ENCODE results near the gene AGPAT4.
"Not testable (repeated sequence)": the region's sequence is repeated elsewhere in the genome, so short reads cannot be mapped to it uniquely, and the experiment has no call there.

The AGPAT4 gene, protein sequence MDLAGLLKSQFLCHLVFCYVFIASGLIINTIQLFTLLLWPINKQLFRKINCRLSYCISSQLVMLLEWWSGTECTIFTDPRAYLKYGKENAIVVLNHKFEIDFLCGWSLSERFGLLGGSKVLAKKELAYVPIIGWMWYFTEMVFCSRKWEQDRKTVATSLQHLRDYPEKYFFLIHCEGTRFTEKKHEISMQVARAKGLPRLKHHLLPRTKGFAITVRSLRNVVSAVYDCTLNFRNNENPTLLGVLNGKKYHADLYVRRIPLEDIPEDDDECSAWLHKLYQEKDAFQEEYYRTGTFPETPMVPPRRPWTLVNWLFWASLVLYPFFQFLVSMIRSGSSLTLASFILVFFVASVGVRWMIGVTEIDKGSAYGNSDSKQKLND

DNA sequence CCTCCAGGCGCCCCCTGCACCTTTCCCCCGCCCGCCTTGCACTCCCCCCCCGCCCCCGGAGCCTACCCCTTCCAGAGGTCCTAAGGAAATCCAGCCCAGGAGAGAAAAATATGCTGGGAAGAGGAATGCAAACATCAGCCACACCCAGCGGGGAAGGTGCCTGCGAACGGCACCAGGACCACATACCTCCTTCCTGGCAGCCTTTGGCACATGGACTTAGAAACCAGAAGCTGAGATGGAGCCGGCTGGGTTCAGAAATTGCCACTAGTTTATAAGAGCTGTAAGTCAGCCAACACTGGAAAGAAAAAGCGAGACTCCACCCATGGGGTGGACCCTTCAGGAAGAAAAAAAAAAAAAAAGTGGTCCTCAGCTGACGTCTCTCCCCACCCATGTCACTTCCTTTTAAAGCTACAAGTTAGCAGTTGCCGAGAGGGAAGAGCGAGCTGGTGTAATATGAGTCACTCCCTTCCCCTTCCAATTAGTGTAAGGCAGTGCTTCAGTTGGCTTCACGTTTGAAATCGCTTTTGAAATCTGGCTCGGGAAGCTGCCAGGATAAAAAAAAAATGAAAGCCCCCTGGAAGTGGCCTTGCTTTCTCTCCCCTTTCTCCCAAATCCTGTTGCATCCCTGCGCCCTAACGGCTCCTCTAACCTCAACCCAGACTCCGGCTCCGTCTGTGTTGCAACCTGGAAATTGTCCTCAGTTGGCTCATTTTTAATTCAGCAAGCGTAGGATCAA is at the start of gene AGPAT4:
Gene AGPAT4 (minus strand): TSS at position 310 of the 736 bp plus-strand sequence. CDS start 41,848 bp downstream, outside the sequence.
- DNase-seq = peak; percentile 88 to 89

DNA sequence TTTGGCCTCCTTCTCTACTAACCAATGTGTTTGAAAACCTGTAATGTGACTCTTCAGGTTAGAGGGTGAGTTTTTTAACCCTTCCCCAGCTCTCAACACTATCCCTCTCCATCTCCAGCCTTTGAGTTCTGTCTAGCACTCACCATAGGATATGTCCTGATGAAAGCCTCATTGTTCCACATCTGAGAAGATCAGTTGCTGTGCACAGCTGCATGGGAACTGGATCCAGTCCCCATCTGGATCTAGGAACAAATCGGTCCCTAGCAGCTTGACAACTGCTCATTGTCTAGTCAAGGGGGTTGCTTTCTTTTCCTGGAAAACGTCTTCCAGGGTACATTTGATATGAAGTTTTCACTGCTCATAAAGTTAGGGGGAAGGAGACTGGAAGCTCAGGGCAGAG is 45.4 kb upstream of the AGPAT4 start:
- DNase-seq = no peak

DNA sequence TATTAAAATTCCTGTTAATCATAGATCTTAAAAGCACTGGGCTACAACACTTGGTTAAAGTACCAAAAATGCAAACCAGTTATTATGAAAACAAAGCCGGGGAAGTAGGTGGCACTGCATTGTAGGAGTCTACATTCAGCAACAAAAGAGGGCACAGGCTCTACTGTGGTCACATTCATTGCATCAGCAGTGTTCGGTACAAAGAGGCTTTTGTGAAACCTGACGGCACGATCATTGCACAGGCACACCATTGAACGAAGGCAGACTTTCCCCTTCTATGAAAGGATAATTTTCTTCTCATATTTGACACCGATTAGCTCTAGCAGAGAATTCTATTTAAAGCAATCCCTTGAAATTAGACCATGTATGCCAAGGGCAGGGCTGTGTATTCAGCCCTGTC is 44.6 kb upstream of the AGPAT4 start:
- DNase-seq = no peak

DNA sequence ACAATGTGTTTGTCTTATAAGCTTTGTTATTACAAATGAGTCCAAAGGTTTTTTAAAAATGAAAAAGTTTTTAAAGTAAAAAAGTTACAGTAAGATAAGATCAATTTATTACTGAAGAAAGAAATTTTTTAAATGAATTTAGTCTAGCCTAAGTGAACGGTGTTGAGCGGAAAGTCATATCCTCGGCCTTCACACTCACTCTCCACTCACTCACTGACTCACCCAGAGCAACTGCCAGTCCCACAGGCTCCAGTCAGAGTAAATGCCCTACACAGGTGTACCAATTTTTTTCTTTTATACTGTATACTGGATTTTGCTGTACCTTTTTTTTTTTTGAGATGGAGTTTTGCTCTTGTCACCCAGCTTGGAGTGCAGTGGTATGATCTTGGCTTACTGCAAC is 42.7 kb upstream of the AGPAT4 start:
- no peak for DNase-seq

DNA sequence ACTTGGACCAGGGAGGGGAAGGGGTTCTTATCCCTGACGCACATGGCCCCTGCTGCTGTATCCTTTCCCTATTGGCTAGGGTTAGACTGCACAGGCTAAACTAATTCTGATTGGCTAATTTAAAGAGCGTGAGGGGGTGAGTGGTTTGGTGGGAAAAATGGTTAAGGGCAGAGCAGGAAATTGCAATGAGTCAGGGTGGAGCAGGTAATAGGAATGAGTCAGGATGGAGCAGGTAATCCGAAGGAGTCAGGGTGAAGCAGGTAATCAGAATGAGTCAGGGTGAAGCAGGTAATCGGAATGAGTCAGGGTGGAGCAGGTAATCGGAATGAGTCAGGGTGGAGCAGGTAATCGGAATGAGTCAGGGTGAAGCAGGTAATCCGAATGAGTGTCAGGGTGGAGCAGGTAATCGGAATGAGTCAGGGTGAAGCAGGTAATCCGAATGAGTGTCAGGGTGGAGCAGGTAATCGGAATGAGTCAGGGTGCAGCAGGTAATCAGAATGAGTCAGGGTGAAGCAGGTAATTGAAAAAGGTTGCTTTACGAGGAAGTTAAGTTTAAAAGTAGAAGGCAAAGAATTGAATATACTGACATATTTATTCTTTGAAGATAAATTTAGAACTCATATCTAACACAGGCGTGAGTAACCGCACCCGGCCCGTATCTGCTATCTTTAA is 41.5 kb upstream of the AGPAT4 start:
- not testable (repeated sequence) for DNase-seq

DNA sequence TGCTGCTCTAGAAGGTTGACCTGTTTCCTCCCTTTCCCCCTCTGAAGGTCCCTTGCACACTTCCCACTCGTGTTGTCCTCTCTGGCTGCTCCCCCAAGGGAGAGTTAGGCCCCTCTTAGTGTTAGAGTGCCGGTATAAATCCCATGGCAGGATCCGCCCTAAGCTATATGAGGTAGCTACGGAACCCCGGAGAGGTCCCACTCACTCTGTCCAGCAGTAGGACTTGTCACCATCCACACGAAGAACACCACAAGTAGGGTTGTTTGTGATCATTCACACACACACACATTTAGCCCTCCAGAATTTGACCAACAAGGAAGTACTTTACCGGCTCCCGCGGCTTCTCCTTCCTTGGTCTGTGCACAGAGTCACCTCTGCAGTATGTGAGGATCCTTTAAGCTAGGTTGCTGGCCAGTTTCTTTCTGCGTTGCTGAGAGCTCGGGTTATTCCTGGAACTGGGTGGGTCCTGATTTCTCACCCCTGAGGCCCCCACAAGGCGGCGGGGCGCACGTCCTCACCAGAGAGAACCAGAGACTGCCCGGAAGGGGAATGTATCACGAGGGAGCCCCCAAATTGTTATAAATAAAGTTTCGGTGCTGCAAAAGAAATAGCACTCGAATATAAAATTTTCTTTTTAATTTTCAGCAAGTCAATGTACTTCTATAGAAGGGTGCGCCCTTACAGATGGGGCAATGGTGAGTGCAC is 40.8 kb upstream of the AGPAT4 start:
- DNase-seq = not testable (repeated sequence)

DNA sequence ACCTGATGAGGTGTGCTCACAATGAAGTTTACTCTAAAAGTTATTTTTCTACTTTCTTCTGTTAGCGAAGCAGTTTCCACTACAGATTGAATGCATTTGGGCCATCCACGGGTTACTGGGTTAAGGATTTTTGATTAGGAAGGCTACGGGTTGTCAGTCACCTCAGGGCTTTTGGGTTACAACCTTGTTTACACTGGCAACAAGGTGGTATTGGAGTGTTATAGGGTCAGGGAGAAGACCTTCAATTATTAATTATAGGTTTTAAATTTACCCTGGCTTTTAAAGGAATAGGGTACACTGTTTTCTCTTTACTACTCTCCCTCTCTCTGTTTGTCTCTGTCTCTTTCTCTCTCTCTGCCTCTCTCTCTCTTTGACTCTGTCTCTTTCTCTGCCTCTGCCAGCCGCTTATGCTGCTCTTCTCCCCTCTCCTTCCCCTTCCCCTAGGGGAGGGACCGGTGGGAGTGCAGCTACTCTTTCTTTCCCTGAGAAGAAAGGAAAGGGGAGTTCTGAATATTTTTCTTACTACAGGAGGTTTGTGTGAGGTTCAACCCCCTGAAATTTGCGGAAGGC is 40.2 kb upstream of the AGPAT4 start:
- no peak for DNase-seq

DNA sequence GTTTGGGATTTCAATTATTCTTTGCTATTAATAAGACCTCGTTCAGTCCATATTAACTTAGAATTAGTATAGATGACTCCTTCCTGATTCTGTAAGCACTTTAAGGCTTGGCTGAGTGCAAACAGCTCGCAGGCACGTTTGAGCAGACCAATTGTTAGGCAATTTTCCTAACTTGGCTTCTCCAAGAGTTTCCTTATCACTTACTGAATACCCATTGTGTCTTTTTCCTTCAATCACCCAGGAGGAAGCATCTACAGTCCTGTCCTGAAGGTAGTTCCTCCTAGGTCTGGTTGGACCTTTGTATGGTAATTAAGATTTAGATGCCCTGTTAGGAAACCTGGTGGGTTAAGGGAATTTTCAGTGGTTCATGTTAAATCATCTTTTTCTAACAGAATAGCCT is 39.6 kb upstream of the AGPAT4 start:
- not testable (repeated sequence) for DNase-seq

DNA sequence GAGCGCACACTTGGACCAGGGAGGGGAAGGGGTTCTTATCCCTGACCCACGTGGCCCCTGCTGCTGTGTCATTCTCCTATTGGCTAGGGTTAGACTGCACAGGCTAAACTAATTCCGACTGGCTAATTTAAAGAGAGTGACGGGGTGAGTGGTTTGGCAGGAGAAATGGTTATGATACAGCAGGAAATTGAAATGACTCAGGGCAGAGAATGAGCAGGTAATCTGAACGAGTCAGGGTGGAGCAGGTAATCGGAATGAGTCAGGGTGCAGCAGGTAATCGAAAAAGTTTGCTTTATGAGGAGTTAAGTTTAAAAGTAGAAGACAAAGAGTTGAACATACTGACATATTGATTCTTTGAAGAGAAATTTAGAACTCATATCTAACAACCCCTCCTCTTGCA is 35.9 kb upstream of the AGPAT4 start:
- not testable (repeated sequence) for DNase-seq

DNA sequence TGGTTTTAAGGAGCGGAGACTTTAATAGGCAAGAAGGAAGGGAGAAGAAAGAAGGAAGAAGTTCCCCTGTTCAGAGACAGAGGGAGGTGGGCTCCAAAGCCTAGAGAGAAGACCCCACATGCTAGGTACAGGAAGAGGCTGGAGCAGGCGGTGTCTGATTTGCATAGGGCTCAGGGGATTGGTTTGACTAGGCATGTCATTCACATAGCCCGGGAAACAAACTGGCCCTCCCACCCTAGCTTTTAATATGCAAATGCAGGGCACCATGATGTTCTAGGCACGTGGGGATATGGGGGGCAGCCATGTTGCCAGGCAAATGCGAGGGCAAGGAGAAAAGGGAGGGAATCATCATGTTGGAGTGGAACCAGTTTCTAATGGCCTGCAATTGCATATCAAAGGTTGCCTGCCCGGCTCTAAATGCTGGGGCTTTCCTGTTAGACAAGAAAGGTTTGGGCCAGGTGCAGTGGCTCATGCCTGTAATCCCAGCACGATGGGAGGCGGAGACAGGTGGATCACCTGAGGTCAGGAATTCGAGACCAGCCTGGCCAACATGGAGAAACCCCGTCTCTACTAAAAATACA is 34.3 kb upstream of the AGPAT4 start:
- no peak for DNase-seq

DNA sequence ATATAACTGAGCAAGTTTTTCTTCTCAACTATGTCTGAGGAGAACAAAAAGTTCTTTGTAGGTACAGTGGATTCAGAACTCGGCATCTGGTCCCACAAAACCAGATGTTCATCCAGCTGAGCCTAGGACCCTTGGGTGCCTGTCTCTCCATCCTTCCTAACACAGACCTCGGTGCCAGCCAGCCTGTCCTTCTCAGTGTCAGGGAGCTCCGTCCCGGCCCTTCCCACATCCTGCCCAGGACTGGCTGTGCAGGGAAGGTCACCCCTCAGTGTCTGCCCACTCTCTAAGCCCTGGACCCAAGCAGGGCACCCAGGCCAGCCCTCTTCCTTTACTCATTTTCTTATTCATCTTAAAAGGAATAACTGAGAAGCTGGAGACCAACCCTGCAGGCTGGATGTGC is 32.0 kb upstream of the AGPAT4 start:
- DNase-seq = no peak

DNA sequence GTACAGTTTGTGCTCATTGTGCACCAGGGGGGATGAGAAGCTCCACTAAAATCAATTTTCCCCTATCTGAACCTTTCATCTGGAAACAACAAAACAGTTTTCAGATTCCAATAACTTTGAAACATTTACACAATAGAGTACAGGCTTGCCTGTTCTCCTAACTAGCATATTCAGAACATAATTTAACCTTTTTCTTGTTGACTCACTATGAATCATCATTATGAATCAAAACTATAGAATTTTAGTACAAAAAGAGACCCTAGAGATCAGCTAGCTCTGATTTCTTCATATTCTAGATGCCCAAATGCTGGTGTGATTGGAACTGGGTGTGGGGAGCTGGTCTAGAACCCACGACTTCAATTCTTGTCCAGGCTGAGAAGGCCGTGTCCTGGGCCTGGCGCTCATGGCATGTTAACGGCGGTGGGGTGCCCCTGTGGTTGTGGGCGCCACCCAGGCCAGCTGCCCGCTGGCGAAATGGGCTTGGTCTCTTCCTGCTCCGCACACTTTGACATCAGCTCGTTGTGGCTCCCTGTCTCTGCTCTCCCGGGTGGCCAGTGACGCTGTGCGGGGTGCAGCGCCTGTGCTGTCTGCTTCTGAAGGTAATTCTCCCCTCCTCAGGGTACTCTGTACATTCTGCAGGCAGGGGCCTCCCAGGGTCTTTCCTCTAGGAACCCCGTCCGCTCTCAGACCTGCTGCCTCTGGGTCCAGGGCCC is 29.9 kb upstream of the AGPAT4 start:
- DNase-seq = no peak

DNA sequence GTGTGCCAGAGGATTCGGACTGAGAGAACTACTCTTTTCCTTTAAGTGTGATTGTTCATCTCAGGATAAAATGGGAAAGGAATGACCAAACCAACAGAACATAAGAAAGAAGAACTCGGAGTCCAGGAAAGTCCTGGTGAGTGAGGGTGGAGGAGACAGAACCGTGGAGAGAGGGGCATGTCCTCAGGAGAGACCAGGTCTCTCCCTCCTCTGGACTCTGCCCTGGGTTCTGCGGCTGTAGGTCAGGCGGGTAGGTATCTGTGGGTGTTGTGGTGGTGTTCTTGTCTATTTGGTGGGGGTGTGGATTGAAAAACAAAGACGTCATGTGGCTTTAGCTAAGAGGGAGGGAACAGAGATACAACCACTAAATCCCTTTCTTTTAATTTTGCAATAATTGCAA is 29.1 kb upstream of the AGPAT4 start:
- DNase-seq = no peak

DNA sequence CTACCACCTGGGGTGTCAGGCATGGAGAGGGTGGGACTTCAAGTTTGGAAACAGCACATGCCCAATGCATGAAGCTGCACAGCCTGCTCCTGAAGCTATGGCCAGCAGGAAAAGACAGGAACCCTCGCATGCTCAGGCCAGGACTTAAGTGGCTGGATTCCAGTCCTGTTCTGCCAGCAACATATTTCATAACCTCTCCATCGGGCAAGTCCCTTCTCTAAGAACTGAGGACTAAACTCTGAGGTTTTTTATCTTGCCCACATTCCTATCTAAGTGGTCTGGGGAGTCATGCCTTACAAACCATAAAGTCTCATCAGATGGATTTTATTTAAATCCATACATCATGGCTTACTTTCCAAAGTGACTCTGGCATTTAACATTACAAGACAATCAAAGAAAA is 27.5 kb upstream of the AGPAT4 start:
- DNase-seq = no peak

DNA sequence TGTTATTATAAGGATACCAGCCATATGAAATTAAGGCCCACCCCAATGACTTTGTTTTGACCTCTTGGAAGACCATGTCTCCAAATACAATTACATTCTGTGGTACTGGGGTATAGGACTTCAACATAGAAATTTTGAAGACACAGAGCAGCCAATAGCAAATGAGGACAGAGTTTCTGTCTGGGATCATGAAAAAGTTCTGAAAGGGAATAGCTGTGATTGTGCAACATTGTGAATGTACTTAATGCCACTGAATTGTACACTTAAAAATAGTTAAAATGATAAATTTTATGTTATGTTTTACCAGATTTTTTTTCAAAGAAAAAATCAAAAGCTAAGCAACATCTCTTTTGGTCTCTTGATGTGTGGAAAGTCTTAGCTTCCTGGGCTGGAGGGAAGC is 27.0 kb upstream of the AGPAT4 start:
- DNase-seq = no peak

DNA sequence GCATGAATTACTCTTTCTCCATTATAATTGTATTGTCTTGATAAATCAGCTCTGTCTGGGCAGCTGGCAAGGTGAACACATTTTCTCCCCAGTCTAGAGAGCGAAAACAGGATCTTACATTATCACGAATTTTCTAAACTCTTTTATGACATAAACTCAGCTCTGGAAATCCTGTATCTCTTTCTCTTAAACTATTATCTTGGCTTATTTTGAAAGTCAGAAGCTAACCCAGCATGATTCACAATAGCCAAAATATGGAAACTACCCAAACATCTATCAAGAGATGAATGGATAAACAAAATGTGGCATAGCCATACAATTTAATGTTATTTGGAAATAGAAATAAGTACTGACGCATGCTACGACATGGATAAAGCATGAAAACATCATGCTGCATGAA is 25.9 kb upstream of the AGPAT4 start:
- no peak for DNase-seq

DNA sequence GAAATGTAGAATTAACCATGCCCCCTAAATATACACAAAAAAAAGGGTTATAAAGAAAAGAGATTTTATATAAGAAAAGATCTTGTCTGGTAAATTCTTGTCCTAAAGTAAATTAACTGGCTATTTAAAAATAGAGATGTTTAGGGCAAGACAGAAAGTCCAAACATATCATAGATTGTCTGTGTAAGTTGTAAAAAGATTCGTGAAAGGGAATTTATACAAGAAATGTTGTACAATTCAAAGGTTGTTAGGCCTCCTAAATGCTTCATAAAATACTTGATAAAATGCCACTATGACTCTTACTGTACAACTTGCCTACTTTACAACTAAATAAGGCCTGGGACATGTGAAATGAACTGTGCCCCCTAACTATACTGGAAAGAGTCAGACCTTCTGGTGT is 21.9 kb upstream of the AGPAT4 start:
- DNase-seq = no peak

DNA sequence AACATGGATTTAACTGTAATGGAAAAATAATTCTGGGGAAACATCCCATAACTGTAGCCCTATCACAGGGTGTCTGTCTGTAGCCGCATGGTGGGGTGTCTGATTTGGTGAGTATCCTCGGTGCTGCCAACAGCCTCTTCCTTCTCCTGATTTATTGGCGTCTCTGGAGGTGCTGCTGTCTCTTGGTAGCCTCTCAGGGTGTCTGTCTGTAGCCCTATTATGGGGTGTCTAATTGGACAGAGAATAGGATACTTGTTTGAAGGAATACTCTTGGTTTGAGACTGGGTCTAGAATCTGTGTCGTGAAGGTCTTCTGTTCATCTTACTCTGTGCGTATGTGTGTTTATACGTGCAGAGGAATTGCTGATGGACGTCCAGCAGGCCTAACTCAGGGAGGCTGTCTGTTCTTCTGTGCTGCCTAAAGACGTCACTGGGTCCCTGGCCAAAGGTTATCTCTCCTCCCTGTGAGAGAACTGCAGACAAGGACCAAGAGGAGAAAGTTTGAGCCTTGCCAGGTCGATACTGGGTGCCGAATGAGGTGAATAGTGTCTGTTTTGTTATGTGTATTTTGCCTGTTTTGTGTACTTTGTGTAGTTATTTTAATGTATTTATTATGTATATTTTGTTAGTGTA is 18.9 kb upstream of the AGPAT4 start:
- DNase-seq = no peak

DNA sequence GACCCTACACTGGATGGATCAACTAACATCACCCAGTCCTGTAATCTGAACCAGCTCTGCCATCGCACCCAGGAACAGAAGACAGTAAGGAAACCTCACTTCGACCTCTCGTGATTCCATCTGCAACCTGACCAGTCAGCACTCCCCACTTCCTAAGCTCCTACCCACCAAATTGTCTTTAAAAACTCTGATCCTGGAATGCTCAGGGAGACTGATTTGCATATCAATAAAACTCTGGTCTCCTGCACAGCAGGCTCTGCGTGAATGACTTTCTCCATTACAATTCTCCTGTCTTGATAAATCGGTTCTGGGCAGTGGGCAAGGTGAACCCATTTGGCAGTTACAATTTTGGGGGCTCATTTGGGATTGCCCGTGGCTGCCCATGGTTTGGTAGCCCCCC is 18.3 kb upstream of the AGPAT4 start:
- no peak for DNase-seq

DNA sequence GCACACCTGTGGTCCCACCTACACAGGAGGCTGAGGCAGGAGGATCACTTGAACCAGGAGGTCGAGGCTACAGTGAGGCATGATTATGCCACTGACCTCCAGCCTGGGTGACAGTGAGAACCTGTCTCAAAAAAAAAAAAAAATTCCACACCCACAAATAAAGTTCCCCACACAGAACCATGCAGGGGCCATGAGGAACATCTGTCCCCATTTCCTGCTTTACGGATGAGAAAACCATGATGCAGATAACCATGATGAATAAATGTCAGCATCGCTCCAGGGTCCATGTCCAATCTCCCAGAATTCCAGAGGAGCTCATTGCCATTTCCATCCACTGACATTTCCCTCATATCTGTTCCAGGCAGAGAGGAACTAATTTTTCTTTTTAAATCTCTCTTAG is 16.9 kb upstream of the AGPAT4 start:
- no peak for DNase-seq

DNA sequence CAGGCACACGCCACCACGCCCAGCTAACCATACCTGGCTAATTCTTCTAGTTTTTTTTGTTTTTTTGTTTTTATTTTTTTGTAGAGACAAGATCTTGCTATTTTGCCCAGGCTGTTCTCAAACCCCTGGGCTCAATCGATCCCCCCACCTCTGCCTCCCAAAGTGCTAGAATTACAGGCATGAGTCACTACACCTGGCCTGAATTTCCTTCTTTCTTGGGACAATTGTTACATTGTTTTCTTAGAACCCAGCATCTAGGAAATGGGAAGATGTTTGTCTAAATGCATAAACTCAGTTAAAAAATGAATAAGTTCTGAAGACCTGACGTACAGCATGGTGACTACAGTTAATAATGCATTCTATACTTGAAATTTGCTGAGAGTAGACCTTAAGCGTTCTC is 10.8 kb upstream of the AGPAT4 start:
- no peak for DNase-seq

Data from CD4-positive, alpha-beta T cell treated with Interleukin-4 for 1 hour (primary cell).